Effector CD8-positive, alpha-beta T cell (primary cell): ENCODE results near the gene TRERF1.

Experiments
- DNase-seq: peaks from one replicate; lab custom pipeline; 2025; lab: John Stamatoyannopoulos, UW

Gene TRERF1

GRCh38 chr6:42393339-42393738 is 58.4 kb downstream of the TRERF1 start:
- no peak for DNase-seq

GRCh38 chr6:42392833-42393232 is 58.9 kb downstream of the TRERF1 start:
- DNase-seq: no peak

GRCh38 chr6:42391441-42391840 is 60.3 kb downstream of the TRERF1 start:
- DNase-seq: no peak

- peak; percentile 9 for DNase-seq
Observed at GRCh38 chr6:42390228-42390934, 61.3 kb downstream of the TRERF1 start.

- DNase-seq: no peak
Observed at GRCh38 chr6:42389736-42390135, 62.0 kb downstream of the TRERF1 start.

GRCh38 chr6:42388046-42388445 is 63.7 kb downstream of the TRERF1 start:
- DNase-seq: no peak

GRCh38 chr6:42387336-42387735 is 64.4 kb downstream of the TRERF1 start:
- no peak for DNase-seq

GRCh38 chr6:42385339-42385738 is 66.4 kb downstream of the TRERF1 start:
- no peak for DNase-seq

- DNase-seq: no peak
Observed at GRCh38 chr6:42383421-42384205, 68.1 kb downstream of the TRERF1 start.

GRCh38 chr6:42381850-42382249 is 69.9 kb downstream of the TRERF1 start:
- no peak for DNase-seq

GRCh38 chr6:42380228-42380979 is 71.3 kb downstream of the TRERF1 start:
- DNase-seq: no peak

- no peak for DNase-seq
Observed at GRCh38 chr6:42378536-42378935, 73.2 kb downstream of the TRERF1 start.

- DNase-seq: no peak
Observed at GRCh38 chr6:42378125-42378524, 73.6 kb downstream of the TRERF1 start.

- DNase-seq: no peak
Observed at GRCh38 chr6:42375007-42375635, 76.6 kb downstream of the TRERF1 start.

- DNase-seq: no peak
Observed at GRCh38 chr6:42374018-42374669, 77.6 kb downstream of the TRERF1 start.

- DNase-seq: no peak
Observed at GRCh38 chr6:42372699-42373098, 79.0 kb downstream of the TRERF1 start.

- no peak for DNase-seq
Observed at GRCh38 chr6:42370323-42370985, 81.3 kb downstream of the TRERF1 start.

GRCh38 chr6:42369568-42369967 is 82.2 kb downstream of the TRERF1 start:
- DNase-seq: no peak

- DNase-seq: no peak
Observed at GRCh38 chr6:42368181-42368580, 83.5 kb downstream of the TRERF1 start.

GRCh38 chr6:42367353-42368011 is 84.2 kb downstream of the TRERF1 start:
- DNase-seq: no peak

- no peak for DNase-seq
Observed at GRCh38 chr6:42366999-42367352, 84.8 kb downstream of the TRERF1 start.
